Retinal pigment epithelial cell (primary cell): Measurements from ENCODE around the gene FRMD4A.
A peak's percentile ranks its signal among the peaks of the same experiment; 100 is the strongest.

ENCODE experiments used
- DNase-seq: peaks from one replicate; pipeline ENCODE4 v3.0.0-alpha.2; 2010; ENCODE audit warnings: low read depth
- H3K4me3 ChIP-seq: 2 replicates; pipeline ENCODE4 v1.5.1; 2011; ENCODE audit warnings: mild to moderate bottlenecking, low read length, control low read depth, moderate library complexity
- TF ChIP-seq, protein P1 (sequence below): conservative IDR thresholded peaks from 2 replicates; pipeline ENCODE4 v1.5.1; 2011; ENCODE audit warnings: low read depth, low read length, control low read depth, inconsistent platforms

Gene FRMD4A

DNA sequence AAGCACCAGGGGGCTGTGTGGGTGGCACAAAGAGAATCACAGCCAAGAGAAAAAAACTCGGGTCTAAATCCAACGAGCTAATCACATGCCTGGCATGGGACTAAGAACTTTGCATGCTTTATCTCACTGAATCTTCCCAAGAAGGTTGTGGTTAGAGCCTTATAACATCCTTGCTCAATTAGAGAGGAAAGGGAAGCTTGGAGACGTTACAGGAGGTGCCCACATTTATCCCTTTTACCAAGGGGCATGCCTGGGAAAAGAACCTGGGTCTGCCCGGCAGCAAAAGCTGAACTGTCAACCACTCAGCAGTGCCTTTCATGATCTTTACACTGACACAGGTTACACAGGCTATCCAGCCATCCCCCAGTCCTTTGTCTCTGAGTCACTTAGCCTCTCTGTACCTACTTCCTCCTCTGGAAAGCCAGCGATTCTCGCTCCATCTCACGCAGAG is 553.8 kb downstream of the FRMD4A start:
- no peak for DNase-seq
- TF ChIP-seq, protein P1, sequence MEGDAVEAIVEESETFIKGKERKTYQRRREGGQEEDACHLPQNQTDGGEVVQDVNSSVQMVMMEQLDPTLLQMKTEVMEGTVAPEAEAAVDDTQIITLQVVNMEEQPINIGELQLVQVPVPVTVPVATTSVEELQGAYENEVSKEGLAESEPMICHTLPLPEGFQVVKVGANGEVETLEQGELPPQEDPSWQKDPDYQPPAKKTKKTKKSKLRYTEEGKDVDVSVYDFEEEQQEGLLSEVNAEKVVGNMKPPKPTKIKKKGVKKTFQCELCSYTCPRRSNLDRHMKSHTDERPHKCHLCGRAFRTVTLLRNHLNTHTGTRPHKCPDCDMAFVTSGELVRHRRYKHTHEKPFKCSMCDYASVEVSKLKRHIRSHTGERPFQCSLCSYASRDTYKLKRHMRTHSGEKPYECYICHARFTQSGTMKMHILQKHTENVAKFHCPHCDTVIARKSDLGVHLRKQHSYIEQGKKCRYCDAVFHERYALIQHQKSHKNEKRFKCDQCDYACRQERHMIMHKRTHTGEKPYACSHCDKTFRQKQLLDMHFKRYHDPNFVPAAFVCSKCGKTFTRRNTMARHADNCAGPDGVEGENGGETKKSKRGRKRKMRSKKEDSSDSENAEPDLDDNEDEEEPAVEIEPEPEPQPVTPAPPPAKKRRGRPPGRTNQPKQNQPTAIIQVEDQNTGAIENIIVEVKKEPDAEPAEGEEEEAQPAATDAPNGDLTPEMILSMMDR, result no peak
- no peak overlapping the region for H3K4me3 ChIP-seq

DNA sequence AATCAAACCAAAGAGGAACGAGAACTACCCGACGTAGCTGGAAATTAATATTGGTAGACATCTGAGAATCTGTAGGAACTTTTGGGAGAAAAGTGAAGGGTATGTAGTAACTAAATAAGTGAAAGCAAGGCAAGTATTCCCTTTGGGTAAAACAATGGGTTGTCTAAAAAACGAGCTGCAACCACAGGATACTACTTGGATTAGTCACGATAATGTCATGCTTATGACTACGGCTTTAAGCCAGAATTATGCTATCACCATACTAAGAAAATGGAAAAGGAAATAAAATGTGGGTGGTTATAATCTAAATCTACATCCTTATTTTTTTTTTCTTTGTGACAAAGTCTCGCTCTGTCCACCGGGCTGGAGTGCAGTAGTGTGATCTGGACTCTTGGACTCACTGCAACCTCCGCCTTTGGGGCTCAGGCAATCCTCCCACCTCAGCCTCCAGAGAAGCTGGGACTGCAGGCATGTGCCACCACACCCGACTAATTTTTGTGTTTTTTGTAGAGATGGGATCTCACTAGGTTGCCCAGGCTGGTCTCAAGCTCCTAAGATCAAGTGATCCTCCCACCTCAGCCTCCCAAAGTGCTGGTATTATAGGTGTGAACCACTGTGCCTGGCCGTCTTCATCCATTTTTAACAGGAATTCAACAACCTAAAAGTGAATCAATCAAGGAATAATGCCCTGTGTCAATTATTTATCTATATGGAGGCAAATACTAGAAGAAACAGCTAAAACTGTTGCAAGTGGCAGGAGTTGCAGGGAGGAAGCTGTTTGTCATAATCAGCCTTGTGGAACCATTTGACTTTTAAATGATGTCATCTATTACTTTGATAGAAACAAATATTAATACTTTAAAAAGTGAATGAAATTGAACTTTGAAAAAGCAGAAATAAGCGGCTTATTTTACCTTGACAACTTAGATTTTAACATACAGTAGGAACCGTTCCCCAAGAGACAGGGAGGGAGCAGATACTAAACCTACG is 554.6 kb downstream of the FRMD4A start:
- H3K4me3 ChIP-seq, result no peak overlapping the region
- TF ChIP-seq, protein P1, result no peak
- DNase-seq, result peak; percentile 28

DNA sequence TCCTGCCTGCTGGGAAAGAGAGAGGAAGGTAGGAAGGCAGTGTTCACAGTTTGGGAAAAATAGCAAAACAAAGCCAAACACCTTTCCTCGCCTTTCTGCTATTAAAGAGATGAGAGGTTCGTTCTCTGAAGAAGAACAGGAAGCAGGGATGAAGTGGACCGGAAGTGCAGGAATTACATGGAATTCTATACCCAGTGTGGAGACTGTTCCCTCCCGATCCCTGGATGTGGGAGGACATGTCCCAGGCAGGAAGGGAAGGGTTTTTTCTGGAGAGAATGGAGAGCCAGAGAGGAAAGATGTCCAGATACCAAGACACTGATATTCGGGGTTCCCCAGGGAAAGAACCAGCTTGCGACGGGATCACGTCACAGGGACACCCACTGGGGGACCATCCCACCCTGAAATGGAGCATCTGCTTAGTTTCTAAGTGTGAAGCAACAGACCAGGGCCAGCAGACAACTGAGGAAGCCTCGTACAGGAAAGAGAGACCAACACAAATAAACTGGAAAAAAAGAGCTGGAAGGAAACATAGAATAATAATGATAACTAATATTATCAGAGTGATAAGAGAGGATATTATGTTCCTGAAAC is 556.3 kb downstream of the FRMD4A start:
- TF ChIP-seq, protein P1, result no peak
- H3K4me3 ChIP-seq, result no peak overlapping the region
- no peak for DNase-seq

DNA sequence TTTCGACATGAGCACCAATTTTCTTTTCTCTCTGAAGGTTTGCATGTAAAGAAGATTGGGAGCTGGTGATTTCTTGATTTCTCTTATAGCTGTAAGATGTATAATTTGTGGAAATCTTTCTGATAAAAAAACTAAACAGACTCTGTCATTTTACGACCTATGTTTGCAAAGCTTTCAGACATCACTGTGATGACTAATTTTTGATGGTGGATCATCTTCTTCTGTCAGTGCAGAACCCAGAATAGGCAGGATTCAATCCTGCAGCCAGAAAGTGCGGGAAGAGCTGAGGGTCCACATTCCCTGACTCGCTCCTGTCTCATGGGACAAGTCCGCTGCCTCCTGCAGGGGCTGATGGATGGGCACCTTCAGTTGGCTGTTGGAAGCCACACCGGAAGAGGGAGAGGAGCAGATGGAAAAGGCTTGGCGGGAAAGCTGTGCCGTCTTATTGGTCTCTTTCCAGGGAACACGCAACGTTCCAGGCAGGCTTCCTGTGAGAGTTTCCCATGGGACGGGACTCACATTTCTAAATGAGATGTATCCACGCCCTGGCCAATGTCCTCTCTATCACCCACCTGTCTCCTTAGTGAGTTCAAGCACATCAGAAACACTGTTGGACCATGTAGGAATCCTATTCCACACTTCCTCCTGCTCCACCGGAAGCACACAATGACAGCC is 557.1 kb downstream of the FRMD4A start:
- H3K4me3 ChIP-seq, result no peak overlapping the region
- DNase-seq, result no peak
- TF ChIP-seq, protein P1, result no peak

DNA sequence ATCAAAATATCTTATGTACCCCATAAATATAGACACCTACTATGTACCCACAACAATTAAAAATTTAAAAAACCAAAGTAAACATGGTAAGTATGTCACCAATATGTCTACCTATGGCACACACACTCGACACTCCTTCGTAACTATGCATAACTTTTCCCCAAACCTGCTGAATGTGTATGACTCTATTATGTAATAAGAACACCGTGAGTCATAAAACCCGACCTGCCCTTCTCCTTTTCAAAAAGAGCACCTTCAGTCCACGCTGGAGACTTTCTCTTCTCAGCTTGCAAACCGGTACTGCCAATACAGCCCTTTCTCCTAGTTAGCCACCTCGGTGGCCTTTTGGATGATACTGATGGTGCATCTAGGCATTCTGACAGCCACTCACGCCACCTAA is 557.7 kb downstream of the FRMD4A start:
- TF ChIP-seq, protein P1, result no peak
- DNase-seq, result no peak
- no peak overlapping the region for H3K4me3 ChIP-seq

DNA sequence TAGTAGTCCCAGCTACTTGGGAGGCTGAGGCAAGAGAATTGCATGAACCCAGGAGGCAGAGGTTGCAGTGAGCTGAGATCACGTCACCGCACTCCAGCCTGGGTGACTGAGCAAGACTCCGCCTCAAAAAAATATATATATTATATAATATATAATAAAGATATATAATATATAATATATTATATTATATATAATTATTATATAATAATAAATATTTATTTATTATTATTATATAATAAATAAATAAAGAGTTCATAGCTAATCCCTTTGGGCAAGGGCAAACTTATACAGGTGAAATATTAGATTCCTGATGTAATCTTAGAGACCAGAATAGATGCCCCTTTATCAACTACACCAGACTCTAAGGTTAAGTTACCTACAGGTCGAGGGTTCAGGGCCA is 558.7 kb downstream of the FRMD4A start:
- TF ChIP-seq, protein P1, result no peak
- H3K4me3 ChIP-seq, result no peak overlapping the region
- DNase-seq, result no peak
